Hematopoietic multipotent progenitor cell treated with erythropoietin and hydrocortisone succinate and interleukin-3 and kit ligand, for 6 days (in vitro differentiated cells): ENCODE measurements around the gene ATP8A2.
A peak's percentile ranks its signal among the peaks of the same experiment; 100 is the strongest.
"Not testable (repeated sequence)": the region's sequence is repeated elsewhere in the genome, so short reads cannot be mapped to it uniquely, and the experiment has no call there.

ENCODE experiments used
- DNase-seq: peaks from one replicate; pipeline ENCODE4 v3.0.0-alpha.2; 2015

ATP8A2 gene

DNA sequence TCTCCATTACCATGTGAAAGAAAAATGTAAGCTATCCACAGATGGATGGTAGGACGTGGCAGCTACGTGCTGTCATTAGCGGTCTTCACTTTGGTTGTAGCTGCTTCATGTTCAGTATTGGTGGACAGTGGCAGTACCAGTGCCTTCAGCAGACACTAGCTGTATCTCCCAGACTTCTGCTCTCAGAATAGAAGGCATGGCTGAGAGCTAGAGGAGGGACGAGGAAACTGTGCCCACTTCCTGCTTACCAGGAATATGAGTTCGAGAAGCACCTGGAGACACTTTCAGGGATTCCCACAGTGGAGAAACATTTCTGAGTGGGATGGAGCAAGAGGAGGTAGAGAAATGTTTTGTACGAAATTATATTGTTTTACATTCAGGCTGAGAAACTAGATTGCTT lies 686.9 kb downstream of the ATP8A2 start:
- no peak for DNase-seq

GRCh38 chr13:26060357-26060756 lies 688.6 kb downstream of the ATP8A2 start:
- no peak for DNase-seq

- no peak for DNase-seq
These were observed 689.5 kb downstream of the ATP8A2 start for GRCh38 chr13:26061256-26061655.

DNA sequence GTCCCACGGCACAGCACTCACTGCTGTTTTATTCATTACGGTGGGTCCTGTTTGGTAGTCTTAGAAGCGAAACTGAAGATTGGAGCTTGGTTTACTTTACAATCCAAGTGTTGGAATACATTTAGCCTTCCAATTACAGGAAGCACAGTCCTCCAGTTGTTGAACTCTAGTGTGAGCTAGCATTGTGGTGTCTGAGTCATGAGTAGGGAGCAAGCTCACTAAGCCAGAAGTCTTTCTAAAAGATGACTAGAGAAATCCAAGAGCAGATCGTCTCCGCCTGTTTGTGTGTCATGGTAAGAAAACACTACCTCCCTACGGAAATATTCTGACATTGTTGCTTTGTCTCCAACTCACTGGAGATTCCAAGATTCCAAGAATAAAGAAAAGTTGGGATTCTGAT lies 690.2 kb downstream of the ATP8A2 start:
- DNase-seq = no peak

GRCh38 chr13:26062853-26063444 lies 691.2 kb downstream of the ATP8A2 start:
- peak; percentile 75 for DNase-seq

DNA sequence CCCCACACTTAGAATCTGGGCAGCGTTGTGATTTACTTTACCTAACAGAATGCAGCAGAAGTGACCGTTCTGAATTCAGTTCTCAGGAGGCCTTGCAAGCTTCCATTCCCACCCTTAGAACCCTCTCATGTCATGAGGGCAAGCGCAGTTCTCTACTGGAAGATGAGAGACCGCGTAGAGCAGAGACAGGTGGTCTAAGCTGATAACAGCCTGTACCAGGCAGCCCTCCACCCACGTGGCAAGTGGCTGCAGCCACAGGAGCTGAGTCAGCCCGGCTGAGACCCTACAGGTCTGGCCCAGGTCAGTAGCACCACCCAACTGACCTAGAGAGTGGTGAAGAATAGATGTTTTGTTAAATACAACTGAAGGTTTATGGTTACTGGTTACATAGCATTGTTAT lies 694.7 kb downstream of the ATP8A2 start:
- peak; percentile 54 for DNase-seq

DNA sequence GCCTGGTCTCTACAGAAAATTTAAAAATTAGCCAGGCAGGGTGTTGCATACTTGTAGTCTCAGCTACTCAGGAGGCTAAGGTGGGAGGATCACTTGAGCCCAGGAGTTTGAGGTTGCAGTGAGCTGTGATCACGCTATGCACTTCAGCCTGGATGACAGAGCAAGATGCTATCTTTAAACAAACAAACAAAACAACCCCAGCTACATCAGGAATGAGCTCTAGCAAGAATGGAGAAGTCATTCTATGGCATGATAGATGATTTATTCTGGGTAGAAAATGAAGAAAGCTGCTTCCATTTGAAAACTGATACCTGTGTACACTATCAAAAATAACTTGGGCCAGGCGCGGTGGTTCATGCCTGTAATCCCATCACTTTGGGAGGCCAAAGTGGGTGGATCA lies 695.8 kb downstream of the ATP8A2 start:
- no peak for DNase-seq

DNA sequence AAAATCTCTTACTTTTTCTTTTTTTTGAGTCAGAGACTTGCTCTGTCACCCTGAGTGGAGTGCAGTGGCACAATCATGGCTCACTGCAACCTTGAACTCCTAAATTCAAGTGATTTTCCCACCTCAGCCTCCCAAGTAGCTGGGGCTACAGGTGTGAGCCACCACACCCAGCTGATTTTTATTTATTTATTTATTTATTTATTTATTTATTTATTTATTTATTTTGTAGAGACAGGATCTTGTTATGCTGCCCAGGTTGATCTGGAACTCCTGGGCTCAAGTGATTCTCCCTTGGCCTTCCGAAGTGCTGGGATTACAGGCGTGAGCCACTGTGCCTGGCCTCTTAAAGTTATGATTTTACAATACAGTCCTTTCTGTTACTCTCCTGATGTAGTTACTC lies 696.6 kb downstream of the ATP8A2 start:
- DNase-seq = not testable (repeated sequence)

- DNase-seq = not testable (repeated sequence)
These were observed 697.9 kb downstream of the ATP8A2 start for GRCh38 chr13:26069642-26070041.

GRCh38 chr13:26071691-26072090 lies 699.9 kb downstream of the ATP8A2 start:
- no peak for DNase-seq

- not testable (repeated sequence) for DNase-seq
These were observed 700.6 kb downstream of the ATP8A2 start for GRCh38 chr13:26072335-26072734.

- no peak for DNase-seq
These were observed 702.9 kb downstream of the ATP8A2 start for GRCh38 chr13:26074706-26075105.
